RWPE1 (cell line): ENCODE results near the gene NPAS1.

Experiments
- CTCF ChIA-PET: fragments of 350-600 bp; sonication (Branson Sonifier 250); formaldehyde crosslinking; extraction: SDS; loops from one replicate; lab custom pipeline; 2021; lab: Yijun Ruan, JAX
- POLR2A ChIA-PET: fragments of 400-600 bp; formaldehyde crosslinking; extraction: SDS; loops from one replicate; lab custom pipeline; 2020; ENCODE audit warnings: antibody characterized with exemption; ENCODE audit not compliant: low non-redundant PET; lab: Yijun Ruan, JAX
- DNase-seq: peaks from one replicate; pipeline ENCODE4 v3.0.0; 2012; ENCODE audit warnings: low spot score
- H3K27ac ChIP-seq: fragments of 450-650 bp; 2 replicates; pipeline ENCODE4 v1.5.1; 2017
- TF ChIP-seq, protein P1 (sequence below): fragments of 450-650 bp; conservative IDR thresholded peaks from 2 replicates; pipeline ENCODE4 v1.5.1; 2017; ENCODE audit warnings: low read depth, mild to moderate bottlenecking

The NPAS1 gene

DNA sequence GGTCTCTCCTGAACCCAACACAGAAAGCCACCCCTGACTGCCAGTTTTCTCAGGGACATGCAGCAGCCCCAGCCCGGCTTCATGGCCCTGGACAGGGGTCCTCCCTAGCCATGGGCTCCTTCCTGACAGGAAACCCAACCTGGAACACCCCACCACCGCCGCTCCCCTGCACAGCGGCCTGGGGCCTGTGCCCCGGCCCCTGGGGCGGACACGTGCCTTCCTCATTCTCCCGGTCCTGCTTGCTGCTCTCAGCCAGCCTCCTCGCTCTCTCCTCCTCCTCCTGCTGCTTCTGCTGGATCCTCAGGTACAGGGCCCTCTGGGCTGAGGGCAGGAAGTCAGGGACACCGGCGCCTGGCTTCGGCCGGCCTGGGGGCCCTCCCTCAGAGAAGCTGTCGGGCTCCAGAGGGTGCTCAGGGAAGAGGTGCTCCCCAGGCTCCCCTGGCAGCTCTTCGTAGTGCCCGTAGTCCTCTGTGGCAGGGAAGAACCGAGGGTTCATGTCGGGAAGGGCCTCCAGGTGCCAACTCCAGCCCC is 49.3 kb downstream of the NPAS1 start:
- CTCF ChIA-PET, result no interaction called here
- DNase-seq, result no peak

DNA sequence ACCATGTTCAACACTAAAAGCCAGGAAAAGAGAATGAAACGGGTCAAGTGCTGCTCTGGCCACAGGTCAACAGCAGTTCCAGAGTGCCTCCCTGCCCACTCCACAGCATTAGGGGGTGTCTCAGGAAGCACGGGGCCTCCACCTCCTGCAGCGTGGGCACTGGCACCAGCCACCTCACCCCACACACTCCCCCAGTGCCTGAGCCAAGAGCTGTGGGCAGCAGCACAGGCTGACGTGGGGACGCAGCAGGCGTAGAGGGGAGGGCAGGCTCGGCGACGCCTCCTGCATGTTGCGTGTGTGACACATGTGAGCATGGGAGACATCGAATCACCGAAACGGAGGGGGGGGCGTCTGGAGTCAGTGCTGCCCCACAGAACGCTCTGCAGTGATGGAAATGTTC is 50.2 kb downstream of the NPAS1 start:
- no peak for DNase-seq
- TF ChIP-seq, protein P1, sequence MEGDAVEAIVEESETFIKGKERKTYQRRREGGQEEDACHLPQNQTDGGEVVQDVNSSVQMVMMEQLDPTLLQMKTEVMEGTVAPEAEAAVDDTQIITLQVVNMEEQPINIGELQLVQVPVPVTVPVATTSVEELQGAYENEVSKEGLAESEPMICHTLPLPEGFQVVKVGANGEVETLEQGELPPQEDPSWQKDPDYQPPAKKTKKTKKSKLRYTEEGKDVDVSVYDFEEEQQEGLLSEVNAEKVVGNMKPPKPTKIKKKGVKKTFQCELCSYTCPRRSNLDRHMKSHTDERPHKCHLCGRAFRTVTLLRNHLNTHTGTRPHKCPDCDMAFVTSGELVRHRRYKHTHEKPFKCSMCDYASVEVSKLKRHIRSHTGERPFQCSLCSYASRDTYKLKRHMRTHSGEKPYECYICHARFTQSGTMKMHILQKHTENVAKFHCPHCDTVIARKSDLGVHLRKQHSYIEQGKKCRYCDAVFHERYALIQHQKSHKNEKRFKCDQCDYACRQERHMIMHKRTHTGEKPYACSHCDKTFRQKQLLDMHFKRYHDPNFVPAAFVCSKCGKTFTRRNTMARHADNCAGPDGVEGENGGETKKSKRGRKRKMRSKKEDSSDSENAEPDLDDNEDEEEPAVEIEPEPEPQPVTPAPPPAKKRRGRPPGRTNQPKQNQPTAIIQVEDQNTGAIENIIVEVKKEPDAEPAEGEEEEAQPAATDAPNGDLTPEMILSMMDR, result no peak
- ChIA-PET POLR2A (no interaction called here), CTCF (no interaction called here)
- peak overlapping the region; percentile 46; the same call in 1 of the 2 replicates for H3K27ac ChIP-seq

More for the DNA sequence above, 49.3 kb downstream of the NPAS1 start:
- POLR2A ChIA-PET, result no interaction called here
- peak overlapping the region; percentile 46 for H3K27ac ChIP-seq
- TF ChIP-seq, protein P1, result no peak

DNA sequence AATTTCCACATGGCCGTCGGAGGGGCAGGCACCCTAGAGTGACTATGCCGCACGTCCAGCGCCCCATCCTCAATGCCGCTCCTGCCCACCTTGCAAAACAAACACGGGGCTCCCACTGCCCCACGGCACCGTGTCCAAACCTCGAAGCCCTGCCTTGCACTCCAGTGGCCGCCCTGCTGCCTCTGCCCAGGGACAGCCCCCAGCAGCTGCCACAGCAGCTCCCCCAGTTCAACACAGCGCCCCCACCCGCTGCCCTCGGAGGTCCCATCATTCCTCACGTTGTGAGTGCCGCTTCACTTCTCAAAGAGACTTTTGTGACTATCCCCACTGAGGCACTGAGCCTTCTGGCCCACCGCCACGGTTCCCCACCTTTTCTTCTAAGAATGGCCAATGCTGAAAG is 51.1 kb downstream of the NPAS1 start:
- ChIA-PET POLR2A (no interaction called here), CTCF (interaction anchor here (0.6 kb wide), 1 partner anchor 31 kb away, joined by 3 read pairs; no protein-coding TSS in a partner anchor)
- H3K27ac ChIP-seq, result no peak overlapping the region
- DNase-seq, result no peak
- TF ChIP-seq, protein P1, result no peak

DNA sequence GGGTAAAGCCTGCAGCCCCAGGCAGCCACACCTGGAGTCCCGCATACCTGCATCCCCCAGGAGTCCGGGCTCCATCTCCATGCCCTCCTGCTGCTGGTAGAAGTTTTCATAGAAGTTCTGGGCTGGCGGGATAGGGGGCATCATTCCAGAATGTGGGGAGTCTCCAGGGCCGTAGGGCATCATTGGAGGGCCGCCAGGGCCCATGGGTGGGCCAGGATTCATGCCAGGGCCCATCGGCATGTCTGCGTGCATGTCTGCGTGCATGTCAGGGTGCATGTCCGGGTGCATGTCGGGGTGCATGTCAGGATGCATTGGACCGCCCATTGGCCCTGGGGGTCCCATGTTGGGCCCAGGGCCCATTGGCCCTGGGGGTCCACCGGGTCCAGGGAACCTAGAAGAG is 52.1 kb downstream of the NPAS1 start:
- DNase-seq, result no peak
- no peak overlapping the region for H3K27ac ChIP-seq
- POLR2A ChIA-PET, result no interaction called here
- TF ChIP-seq, protein P1, result no peak
- CTCF ChIA-PET, result no interaction called here

DNA sequence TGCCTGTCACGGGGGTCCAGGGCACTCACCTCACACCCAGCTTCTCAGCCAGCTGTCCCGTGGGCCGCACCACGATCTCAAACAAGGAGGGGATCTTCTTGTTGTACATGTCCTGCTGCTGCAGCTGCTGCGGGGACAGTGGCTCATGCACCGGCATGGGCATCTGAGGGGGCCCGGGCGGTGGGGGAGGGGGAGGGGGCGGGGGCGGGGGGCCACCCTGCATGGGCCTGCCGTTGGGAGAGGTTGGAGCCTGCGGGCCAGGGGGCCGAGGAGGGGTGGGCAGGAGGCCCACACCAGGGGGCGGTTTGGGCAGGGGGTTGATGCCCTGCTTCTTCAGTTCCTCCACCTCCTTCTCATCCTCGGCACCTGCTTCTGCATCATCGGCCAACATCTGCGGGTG is 52.7 kb downstream of the NPAS1 start:
- TF ChIP-seq, protein P1, result no peak
- DNase-seq, result no peak
- CTCF ChIA-PET, result no interaction called here
- POLR2A ChIA-PET, result no interaction called here
- H3K27ac ChIP-seq, result no peak overlapping the region

DNA sequence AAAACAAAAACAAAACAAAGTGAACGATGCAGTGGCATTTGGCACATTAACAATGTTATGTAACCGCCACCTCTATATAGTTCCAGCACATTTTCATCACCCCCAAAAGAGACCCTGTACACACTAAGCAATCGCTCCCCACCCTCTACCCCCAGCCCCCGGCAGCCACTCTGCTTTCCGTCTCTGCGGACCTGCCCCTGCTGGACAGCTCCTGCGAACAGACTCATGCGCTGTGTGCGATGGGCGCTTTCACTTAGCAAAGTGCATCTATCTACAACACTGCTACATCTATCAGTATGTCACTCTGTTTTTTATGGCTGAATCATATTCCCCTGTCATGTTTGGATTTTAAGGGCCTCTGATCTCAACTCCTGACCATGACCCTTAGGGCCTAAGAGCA is 53.9 kb downstream of the NPAS1 start:
- ChIA-PET POLR2A (no interaction called here), CTCF (no interaction called here)
- no peak for DNase-seq
- peak overlapping the region; percentile 27 for H3K27ac ChIP-seq
- TF ChIP-seq, protein P1, result no peak
